H1 (cell line): ENCODE data around the gene TSHZ2. TPM values are rescaled to one million over a fixed set of nuclear protein-coding genes. Genes with fewer than 3 reads are reported as not detected.

Experiments
- CTCF ChIA-PET: fragments of 300-600 bp; sonication (Branson Sonifier 250); formaldehyde crosslinking; loops from one replicate; lab custom pipeline; 2021; ENCODE audit not compliant: partially characterized antibody; lab: Charles Lee
- POLR2A ChIA-PET: fragments of 300-600 bp; sonication (Branson Sonifier 250); formaldehyde crosslinking; loops from one replicate; lab custom pipeline; 2021; ENCODE audit warnings: inconsistent platforms; ENCODE audit not compliant: partially characterized antibody; lab: Charles Lee
- DNase-seq, 2 experiments: peaks; one replicate each; pipeline versions ENCODE4 v3.0.0 to v3.0.0-alpha.2; 2010 to 2022; ENCODE audit warnings: low spot score in 2 of 2, low read depth in 1 of 2, mixed read lengths in 1 of 2
- FAIRE-seq: peaks from 2 replicates; lab custom pipeline; 2011; peaks lifted over from hg19 to GRCh38; lab: Jason Lieb, UNC
- H2AFZ ChIP-seq: 2 replicates; pipeline ENCODE4 v1.8.1; 2012; ENCODE audit warnings: low read length, inconsistent platforms
- H2AK5ac ChIP-seq: 2 replicates; pipeline ENCODE4 v1.6.1; 2013; ENCODE audit warnings: low read depth, low read length
- H2BK120ac ChIP-seq: replicated peaks from 2 replicates; pipeline ENCODE3; 2013; ENCODE audit warnings: low read depth, low read length, inconsistent platforms
- H2BK12ac ChIP-seq: 2 replicates; pipeline ENCODE4 v1.6.1; 2013; ENCODE audit warnings: low read depth, low read length
- H2BK15ac ChIP-seq: 2 replicates; pipeline ENCODE4 v1.6.1; 2013; ENCODE audit warnings: low read length
- H2BK20ac ChIP-seq: 2 replicates; pipeline ENCODE4 v1.6.1; 2013; ENCODE audit warnings: low read length
- H2BK5ac ChIP-seq: 2 replicates; pipeline ENCODE4 v1.6.1; 2013; ENCODE audit warnings: low read depth, low read length
- H3K14ac ChIP-seq: 2 replicates; pipeline ENCODE4 v1.6.1; 2013; ENCODE audit warnings: inconsistent platforms; ENCODE audit not compliant: insufficient read length
- H3K18ac ChIP-seq: 2 replicates; pipeline ENCODE4 v1.6.1; 2013; ENCODE audit warnings: low read length; ENCODE audit errors: extremely low read depth
- H3K23ac ChIP-seq: 2 replicates; pipeline ENCODE4 v1.6.1; 2013; ENCODE audit warnings: inconsistent platforms; ENCODE audit not compliant: insufficient read length
- H3K23me2 ChIP-seq: 2 replicates; pipeline ENCODE4 v1.6.1; 2013; ENCODE audit warnings: low read depth, low read length
- H3K27ac ChIP-seq: 2 replicates; pipeline ENCODE4 v1.6.1; 2011; ENCODE audit warnings: low read depth, low read length, inconsistent platforms
- H3K27me3 ChIP-seq, 4 experiments: replicated peaks in 1 of 4; 1 replicate in 1 of 4; 2 replicates in 3 of 4; pipeline versions ENCODE4 v1.6.1 to v1.8.1; 2011 to 2013; ENCODE audit warnings: low read length in 3 of 4, mild to moderate bottlenecking in 3 of 4, inconsistent platforms in 2 of 4, mixed read lengths in 2 of 4, moderate library complexity in 1 of 4; ENCODE audit not compliant: control insufficient read depth in 3 of 4, insufficient read depth in 3 of 4; ENCODE audit errors: extremely low read depth in 1 of 4
- H3K36me3 ChIP-seq, 4 experiments: 2 replicates each; pipeline versions ENCODE4 v1.6.1 to v1.8.1; 2011 to 2013; ENCODE audit warnings: mild to moderate bottlenecking in 4 of 4, low read length in 3 of 4, moderate library complexity in 2 of 4, control low read depth in 1 of 4, inconsistent platforms in 1 of 4; ENCODE audit not compliant: insufficient read depth in 4 of 4, control insufficient read depth in 2 of 4
- H3K4ac ChIP-seq: replicated peaks from 2 replicates; pipeline ENCODE3; 2013; ENCODE audit warnings: low read length, low read depth, mixed read lengths, inconsistent platforms; ENCODE audit not compliant: insufficient read length
- H3K4me1 ChIP-seq, 4 experiments: replicated peaks in 1 of 4; 1 replicate in 1 of 4; 2 replicates in 3 of 4; pipeline versions ENCODE4 v1.6.1 to v1.8.1; 2011 to 2013; ENCODE audit warnings: low read length in 3 of 4, inconsistent platforms in 2 of 4, mixed read lengths in 1 of 4; ENCODE audit not compliant: insufficient read depth in 4 of 4, control insufficient read depth in 3 of 4
- H3K4me2 ChIP-seq, 2 experiments: 2 replicates each; pipeline versions ENCODE4 v1.6.1 to v1.8.1; 2011 to 2013; ENCODE audit warnings: low read depth in 2 of 2, low read length in 2 of 2, control low read depth in 1 of 2, inconsistent platforms in 1 of 2, mild to moderate bottlenecking in 1 of 2; ENCODE audit not compliant: insufficient read depth in 1 of 2
- H3K4me3 ChIP-seq, 4 experiments: fragments of 200-600, 300-600 bp in 1 of 4; sonication (generic), shearing (Covaris generic), sonication (Bioruptor Twin) in 1 of 4; 2 replicates each; pipeline versions ENCODE4 v1.5.1 to v1.8.1; 2011 to 2016; ENCODE audit warnings: low read length in 4 of 4, low read depth in 3 of 4, control low read depth in 2 of 4, inconsistent platforms in 2 of 4, mild to moderate bottlenecking in 2 of 4, mixed read lengths in 1 of 4, moderate library complexity in 1 of 4; ENCODE audit not compliant: insufficient read depth in 2 of 4; ENCODE audit errors: extremely low read depth in 1 of 4
- H3K56ac ChIP-seq: replicated peaks from 2 replicates; pipeline ENCODE3; 2013; ENCODE audit warnings: low read depth, mild to moderate bottlenecking, mixed read lengths, low read length, inconsistent platforms; ENCODE audit not compliant: insufficient read length
- H3K79me1 ChIP-seq: 2 replicates; pipeline ENCODE4 v1.6.1; 2013; ENCODE audit warnings: low read depth, low read length, control low read depth
- H3K79me2 ChIP-seq, 2 experiments: 2 replicates each; pipeline versions ENCODE4 v1.6.1 to v1.8.1; 2012 to 2013; ENCODE audit warnings: low read length in 2 of 2, mild to moderate bottlenecking in 2 of 2, inconsistent platforms in 1 of 2; ENCODE audit not compliant: insufficient read depth in 2 of 2, control insufficient read depth in 1 of 2
- H3K9ac ChIP-seq, 4 experiments: replicated peaks in 1 of 4; 1 replicate in 1 of 4; 2 replicates in 3 of 4; pipeline versions ENCODE4 v1.6.1 to v1.8.1; 2011 to 2013; ENCODE audit warnings: low read depth in 3 of 4, low read length in 3 of 4, control low read depth in 2 of 4, mild to moderate bottlenecking in 2 of 4, moderate library complexity in 2 of 4, inconsistent platforms in 1 of 4; ENCODE audit errors: extremely low read depth in 1 of 4
- H3K9me3 ChIP-seq, 2 experiments: 2 replicates each; pipeline versions ENCODE4 v1.6.1 to v1.8.1; 2012 to 2013; ENCODE audit warnings: mild to moderate bottlenecking in 2 of 2, moderate library complexity in 2 of 2, control low read depth in 1 of 2, inconsistent platforms in 1 of 2, low read depth in 1 of 2, low read length in 1 of 2, mixed read lengths in 1 of 2; ENCODE audit not compliant: insufficient read depth in 2 of 2
- H4K20me1 ChIP-seq, 2 experiments: replicated peaks in 1 of 2; 2 replicates each; pipeline versions ENCODE3 to v1.8.1; 2011 to 2013; ENCODE audit warnings: inconsistent platforms in 2 of 2, low read length in 2 of 2, mild to moderate bottlenecking in 1 of 2; ENCODE audit not compliant: insufficient read depth in 2 of 2, control insufficient read depth in 1 of 2
- H4K5ac ChIP-seq: 2 replicates; pipeline ENCODE4 v1.6.1; 2013; ENCODE audit warnings: low read length, low read depth, mixed read lengths, inconsistent platforms; ENCODE audit not compliant: insufficient read length
- H4K8ac ChIP-seq: 2 replicates; pipeline ENCODE4 v1.8.0; 2013; ENCODE audit warnings: mild to moderate bottlenecking, moderate library complexity, low read length, inconsistent platforms; ENCODE audit not compliant: insufficient read depth; ENCODE audit errors: extremely low read depth
- H4K91ac ChIP-seq: replicated peaks from 2 replicates; pipeline ENCODE3; 2013; ENCODE audit warnings: low read length, mixed read lengths, inconsistent platforms; ENCODE audit not compliant: insufficient read length
- EGR1 ChIP-seq: IDR thresholded peaks from 2 replicates; pipeline ENCODE4 v1.6.1; 2011; ENCODE audit warnings: low read depth, low read length, borderline replicate concordance
- PHF8 ChIP-seq: fragments of 200-600 bp; sonication (generic); conservative IDR thresholded peaks from 2 replicates; pipeline ENCODE4 v1.7.1; 2012; ENCODE audit warnings: low read depth, mild to moderate bottlenecking, inconsistent platforms, low read length, moderate library complexity
- WGBS, 2 experiments: shearing (Covaris generic) in 1 of 2; methylation state at CpG; one replicate each; pipeline versions ENCODE4 v1.1.6 to v1.1.7; 2013 to 2015; ENCODE audit warnings: low lambda C conversion rate in 2 of 2, mixed read lengths in 2 of 2, inconsistent platforms in 1 of 2, low coverage in 1 of 2, missing lambda C conversion rate in 1 of 2; ENCODE audit not compliant: insufficient replicate concordance in 2 of 2, insufficient coverage in 1 of 2, insufficient read length in 1 of 2; ENCODE audit errors: extremely low coverage in 1 of 2, missing lambda C conversion rate in 1 of 2; 5-methylcytosine and 5-hydroxymethylcytosine counted together
- polyA plus RNA-seq, 7 experiments: library from polyadenylated mRNA; depleted of rRNA in 3 of 7; stranded (reverse) in 5 of 7; unstranded in 2 of 7; fragments of >200 nt in 5 of 7; fragments of 200-250 nt in 2 of 7; gene quantifications; 1 replicate in 5 of 7; 2 replicates in 1 of 7; 4 replicates in 1 of 7; pipeline versions ENCODE4 v1.2.1 to v1.2.3, GENCODE V29; 2011 to 2013; ENCODE audit warnings: missing spikeins in 2 of 7, mixed read lengths in 2 of 7
- total RNA-seq: library from RNA; stranded (reverse); fragmentation: NEBNext Ultra II Directional; extraction: Animal tissue kit (Norgen Biotek cat#: 25700); gene quantifications from 2 replicates; pipeline ENCODE4 v1.2.1, GENCODE V29; 2021

TSHZ2 gene
- total and polyA plus RNA-seq, 2 of the 8 experiments (the other 6 are each of a cell fraction or from before 2014, with no cell fraction given): 0.14 to 0.30 TPM

DNA sequence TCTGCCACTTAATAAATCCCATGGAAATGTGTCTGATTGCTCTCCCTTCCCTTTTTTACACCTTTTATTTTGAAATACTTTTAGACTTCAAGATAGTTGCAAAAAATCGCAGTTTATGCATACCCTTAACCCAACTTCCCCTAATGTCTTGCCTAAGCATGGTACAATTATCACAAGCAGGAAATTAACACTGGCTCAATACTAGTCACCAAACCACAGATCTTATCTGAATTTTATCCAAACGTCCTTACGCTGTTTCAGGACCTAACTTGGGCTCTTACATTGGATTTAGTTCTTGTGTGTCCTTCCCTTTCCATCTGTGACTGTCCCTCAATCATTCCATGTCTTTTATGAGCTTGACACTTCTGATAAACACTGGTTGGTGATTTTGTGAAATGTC is 475.2 kb downstream of the TSHZ2 start:
- Histone ChIP-seq H3K9me3 (peaks cover 6 to 16% of the 10 kb centered on the region in 2 experiments), H3K4me1 (no peaks in the 10 kb centered on the region), H2BK120ac (no peak overlapping the region), H4K20me1 (no peaks in the 10 kb centered on the region), H3K4me2 (no peak overlapping the region), H2AK5ac (no peak overlapping the region), H3K18ac (no peak overlapping the region), H2BK12ac (no peak overlapping the region), H4K8ac (no peak overlapping the region), H3K23me2 (no peaks in the 10 kb centered on the region), H3K27ac (no peak overlapping the region), H3K79me2 (no peaks in the 10 kb centered on the region), H2BK5ac (no peak overlapping the region), H3K23ac (no peak overlapping the region), H3K27me3 (peaks cover 0 to 1% (median 0%) of the 10 kb centered on the region in 4 experiments; a peak in 1 of 7 replicates), H3K9ac (no peak overlapping the region), H3K36me3 (no peaks in the 10 kb centered on the region), H2BK15ac (no peak overlapping the region), H2BK20ac (no peak overlapping the region), H4K91ac (no peak overlapping the region), H4K5ac (no peak overlapping the region), H3K14ac (no peak overlapping the region), H2AFZ (no peak overlapping the region), H3K4ac (no peak overlapping the region), H3K56ac (no peak overlapping the region), H3K4me3 (no peak overlapping the region), H3K79me1 (no peaks in the 10 kb centered on the region)
- DNase-seq (no peak), FAIRE-seq (no peak)
- 92% methylated on average over 3 of the region's 3 CpGs; no CpG with 5 or more reads in 1 of the 2 experiments for WGBS, 2 experiments
- no peak for TF ChIP-seq EGR1
- TF ChIP-seq PHF8: no peak
- ChIA-PET CTCF (no interaction called here), POLR2A (interaction anchor here (0.5 kb wide), 1 partner anchor 140 kb away, joined by 3 read pairs; no protein-coding TSS in a partner anchor)
